Stimulated activated CD4-positive, alpha-beta T cell treated with anti-CD3 and anti-CD28 coated beads, Interleukin-15, amount 100 ng/mL, for 24 hours (primary cell): ENCODE results near the gene C6orf47.
"Not testable (repeated sequence)": the region's sequence is repeated elsewhere in the genome, so short reads cannot be mapped to it uniquely, and the experiment has no call there.

ENCODE experiments used
- DNase-seq: peaks from one replicate; pipeline ENCODE4 v3.0.0-alpha.2; 2020

The C6orf47 gene

GRCh38 chr6:31660381-31661261, at the start of gene C6orf47:
Gene C6orf47, minus strand, starts transcription at chr6:31660778. Its CDS starts 831 bp downstream, at chr6:31659947.
- peak; percentile 89 for DNase-seq

- not testable (repeated sequence) for DNase-seq
These were observed 48.6 kb upstream of the C6orf47 start for GRCh38 chr6:31709157-31709556.

- no peak for DNase-seq
These were observed 47.6 kb upstream of the C6orf47 start for GRCh38 chr6:31708224-31708623.

GRCh38 chr6:31707701-31708100, 47.1 kb upstream of the C6orf47 start:
- DNase-seq = no peak

- no peak for DNase-seq
These were observed 46.0 kb upstream of the C6orf47 start, which contains the start of gene LY6G6F for GRCh38 chr6:31706599-31706998. Gene LY6G6F, plus strand, starts transcription at chr6:31706866. Its CDS starts 41 bp downstream, at chr6:31706907.

- no peak for DNase-seq
These were observed 45.4 kb upstream of the C6orf47 start for GRCh38 chr6:31705931-31706330.

GRCh38 chr6:31702819-31703716, 42.5 kb upstream of the C6orf47 start, which contains the start of gene ABHD16A:
Gene ABHD16A, minus strand, starts transcription at chr6:31703324. Its CDS starts 43 bp downstream, at chr6:31703281.
- peak; percentile 99 for DNase-seq

GRCh38 chr6:31702405-31702818, 41.8 kb upstream of the C6orf47 start:
- peak; percentile 55 for DNase-seq

- DNase-seq = no peak
These were observed 41.3 kb upstream of the C6orf47 start for GRCh38 chr6:31701666-31702404.

GRCh38 chr6:31700740-31701401, 40.3 kb upstream of the C6orf47 start:
- no peak for DNase-seq

GRCh38 chr6:31697555-31697954, 37.0 kb upstream of the C6orf47 start:
- no peak for DNase-seq

GRCh38 chr6:31693535-31693934, 33.0 kb upstream of the C6orf47 start:
- no peak for DNase-seq

GRCh38 chr6:31692886-31693285, 32.3 kb upstream of the C6orf47 start:
- DNase-seq = no peak

- DNase-seq = no peak
These were observed 31.8 kb upstream of the C6orf47 start for GRCh38 chr6:31692353-31692752.

- no peak for DNase-seq
These were observed 31.1 kb upstream of the C6orf47 start for GRCh38 chr6:31691564-31692108.

GRCh38 chr6:31691078-31691463, 30.5 kb upstream of the C6orf47 start:
- no peak for DNase-seq

GRCh38 chr6:31690231-31691077, 29.9 kb upstream of the C6orf47 start:
- DNase-seq = no peak

- DNase-seq = no peak
These were observed 28.9 kb upstream of the C6orf47 start for GRCh38 chr6:31689249-31690110.

- DNase-seq = no peak
These were observed 27.5 kb upstream of the C6orf47 start for GRCh38 chr6:31687860-31688693.
